Measurements from ENCODE around the gene PDYN. TPM values are rescaled to one million over a fixed set of nuclear protein-coding genes. Genes with fewer than 3 reads are reported as not detected.

The PDYN gene
- total RNA-seq, 4 donors from 2014 or later, result not detected

- no peak for TF ChIP-seq EP300 (IDR thresholded peaks at IDR 0.05)
- no peak for TF ChIP-seq POLR2A (IDR thresholded peaks at IDR 0.05; ENCODE audit: low read depth)
- no peak for TF ChIP-seq POLR2AphosphoS5 (IDR thresholded peaks at IDR 0.05)
- TF ChIP-seq CTCF (IDR thresholded peaks at IDR 0.05), result no peak
- Histone ChIP-seq H3K4me3 (no peak overlapping the region), H3K36me3 (peaks cover 0 to 27% (median 19%) of the 10 kb centered on the region in 4 donors), H3K4me1 (peaks cover 10 to 31% (median 24%) of the 10 kb centered on the region in 4 donors), H3K9me3 (no peaks in the 10 kb centered on the region), H3K27me3 (peaks cover 0 to 8% (median 0%) of the 10 kb centered on the region in 4 donors), H3K27ac (replicated peaks in 1 of 4) (no peak overlapping the region)
- 65% methylated on average over 4 of the region's 8 CpGs for WGBS
- intact Hi-C loops (cut with DNase I), result no loop called here
- no peak for DNase-seq (ENCODE audit: extremely low spot score)
Observed at GRCh38 chr20:1941226-1941625, 52.6 kb downstream of the PDYN start.

- Histone ChIP-seq H3K9me3 (no peaks in the 10 kb centered on the region), H3K27ac (replicated peaks in 1 of 4) (no peak overlapping the region), H3K36me3 (peaks cover 0 to 33% (median 19%) of the 10 kb centered on the region in 4 donors), H3K27me3 (peaks cover 0 to 4% (median 0%) of the 10 kb centered on the region in 4 donors), H3K4me3 (no peak overlapping the region), H3K4me1 (peaks cover 11 to 29% (median 23%) of the 10 kb centered on the region in 4 donors)
- no peak for DNase-seq (ENCODE audit: extremely low spot score)
- intact Hi-C loops (cut with DNase I), result no loop called here
- 57% methylated on average over 5 of the region's 5 CpGs for WGBS
- TF ChIP-seq POLR2AphosphoS5 (IDR thresholded peaks at IDR 0.05) (no peak), CTCF (IDR thresholded peaks at IDR 0.05) (no peak), EP300 (IDR thresholded peaks at IDR 0.05) (no peak), POLR2A (IDR thresholded peaks at IDR 0.05; ENCODE audit: low read depth) (no peak)
Observed at GRCh38 chr20:1940581-1940980, 53.3 kb downstream of the PDYN start.

- no peaks in the 10 kb centered on the region for H3K9me3 ChIP-seq
- peaks cover 17 to 31% (median 26%) of the 10 kb centered on the region in 4 donors for H3K4me1 ChIP-seq
- TF ChIP-seq EP300 (IDR thresholded peaks at IDR 0.05), result no peak
- no peak for TF ChIP-seq POLR2A (IDR thresholded peaks at IDR 0.05; ENCODE audit: low read depth)
- no peak for TF ChIP-seq CTCF (IDR thresholded peaks at IDR 0.05)
- TF ChIP-seq POLR2AphosphoS5 (IDR thresholded peaks at IDR 0.05), result no peak
- intact Hi-C loops (cut with DNase I), result no loop called here
- H3K36me3 ChIP-seq, result peaks cover 0 to 47% (median 23%) of the 10 kb centered on the region in 4 donors
- WGBS, result 91% methylated on average over 4 of the region's 4 CpGs
- no peaks in the 10 kb centered on the region for H3K27me3 ChIP-seq
- H3K27ac ChIP-seq (replicated peaks in 1 of 4), result no peak overlapping the region
- H3K4me3 ChIP-seq, result no peak overlapping the region
- DNase-seq (ENCODE audit: extremely low spot score), result no peak
Observed at GRCh38 chr20:1939270-1939595, 54.6 kb downstream of the PDYN start.

- Histone ChIP-seq H3K27me3 (no peaks in the 10 kb centered on the region), H3K27ac (replicated peaks in 1 of 4) (no peak overlapping the region), H3K4me3 (no peak overlapping the region), H3K9me3 (no peaks in the 10 kb centered on the region), H3K4me1 (peaks cover 21 to 33% (median 29%) of the 10 kb centered on the region in 4 donors), H3K36me3 (peaks cover 0 to 47% (median 23%) of the 10 kb centered on the region in 4 donors)
- TF ChIP-seq CTCF (IDR thresholded peaks at IDR 0.05) (no peak), EP300 (IDR thresholded peaks at IDR 0.05) (no peak), POLR2A (IDR thresholded peaks at IDR 0.05; ENCODE audit: low read depth) (no peak), POLR2AphosphoS5 (IDR thresholded peaks at IDR 0.05) (no peak)
- no peak for DNase-seq (ENCODE audit: extremely low spot score)
- WGBS, result 86% methylated on average over 9 of the region's 14 CpGs
- intact Hi-C loops (cut with DNase I), result no loop called here
Observed at GRCh38 chr20:1938464-1939269, 55.2 kb downstream of the PDYN start.

Measured in esophagus muscularis mucosa (tissue), 4 donors.